ENCODE results near the gene CEP85L. TPM values are rescaled to one million over a fixed set of nuclear protein-coding genes. Genes with fewer than 3 reads are reported as not detected.

CEP85L gene
- polyA plus RNA-seq, 3 donors: 6.4 to 7.8 (median 6.6) TPM

DNA sequence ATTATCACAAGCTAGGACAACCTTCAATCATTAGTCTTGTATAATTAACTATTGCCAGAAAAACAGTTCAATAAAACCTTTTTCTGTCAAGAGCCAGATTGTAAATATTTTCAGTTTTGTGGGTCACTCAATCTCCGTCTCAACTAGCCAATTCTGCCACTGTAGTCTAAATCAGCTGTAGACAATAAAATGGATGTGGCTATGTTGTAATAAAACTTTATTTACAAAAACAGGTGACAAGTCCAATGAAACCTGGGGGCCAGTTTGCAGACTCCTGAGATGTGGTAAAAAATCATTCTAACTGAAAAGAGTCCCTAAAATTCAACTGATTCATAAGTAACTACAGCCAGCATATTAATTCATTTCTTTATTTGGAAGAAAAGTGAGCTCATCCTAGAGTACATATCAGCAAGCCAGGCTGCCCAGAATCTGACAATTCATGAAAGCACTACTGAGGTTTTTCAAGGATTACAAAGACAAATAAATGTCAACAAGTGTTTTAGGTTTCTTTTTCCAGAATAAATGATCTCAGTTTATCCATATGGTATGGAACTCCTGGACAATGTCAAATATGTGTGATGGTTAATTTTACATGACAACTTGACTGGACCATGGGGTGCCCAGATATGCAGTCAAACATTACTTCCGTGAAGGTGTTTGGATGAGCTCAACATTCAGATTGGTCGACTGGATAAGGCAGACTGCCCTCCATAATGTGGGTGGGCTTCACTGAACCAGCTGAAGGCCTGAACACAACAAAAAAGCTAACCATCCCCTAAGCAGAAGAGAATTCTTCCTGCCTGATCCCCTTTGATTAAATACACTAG, 15.3 kb downstream of the CEP85L start:
- DNase-seq (ENCODE audit: extremely low read depth in 1 of 11, low read depth in 9 of 11, low spot score in 4 of 11): no peak

DNA sequence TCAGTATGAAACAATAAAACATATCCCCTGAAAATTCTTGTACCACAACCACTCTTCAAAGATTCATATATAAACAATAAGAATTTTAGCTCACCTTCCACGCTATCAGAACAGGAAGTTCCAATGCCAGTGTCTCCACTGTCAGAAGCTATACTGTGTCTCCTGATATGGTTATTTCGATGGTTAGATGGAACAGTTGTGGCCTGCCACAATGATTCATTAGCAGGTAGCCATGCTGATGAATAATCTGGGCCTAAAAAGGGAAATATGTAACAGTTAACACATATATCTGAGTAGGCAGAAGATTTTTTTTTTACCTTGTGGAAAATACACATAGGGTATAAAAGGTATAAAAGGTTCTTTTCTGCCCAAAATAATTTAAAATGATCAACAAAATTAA, 19.0 kb downstream of the CEP85L start:
- no peak for DNase-seq (ENCODE audit: extremely low read depth in 1 of 11, low read depth in 9 of 11, low spot score in 4 of 11)

DNA sequence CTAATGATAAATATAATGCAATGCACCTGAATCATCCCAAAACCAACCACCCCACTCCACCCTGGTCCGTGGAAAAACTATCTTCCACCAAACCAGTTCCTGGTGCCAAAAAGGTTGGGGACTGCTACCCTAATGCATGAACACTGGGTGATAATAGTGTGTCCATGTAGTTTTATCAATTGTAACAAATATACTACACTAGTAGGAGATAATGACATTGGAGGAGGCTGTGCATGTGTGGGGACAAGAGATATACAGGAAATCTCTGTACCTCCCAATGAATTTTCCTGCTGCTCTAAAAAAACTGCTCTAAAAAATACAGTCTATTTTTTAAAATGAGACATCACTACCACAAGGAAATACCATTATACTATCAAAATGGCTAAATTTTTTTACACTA, 20.5 kb downstream of the CEP85L start:
- DNase-seq (ENCODE audit: extremely low read depth in 1 of 11, low read depth in 9 of 11, low spot score in 4 of 11): no peak

DNA sequence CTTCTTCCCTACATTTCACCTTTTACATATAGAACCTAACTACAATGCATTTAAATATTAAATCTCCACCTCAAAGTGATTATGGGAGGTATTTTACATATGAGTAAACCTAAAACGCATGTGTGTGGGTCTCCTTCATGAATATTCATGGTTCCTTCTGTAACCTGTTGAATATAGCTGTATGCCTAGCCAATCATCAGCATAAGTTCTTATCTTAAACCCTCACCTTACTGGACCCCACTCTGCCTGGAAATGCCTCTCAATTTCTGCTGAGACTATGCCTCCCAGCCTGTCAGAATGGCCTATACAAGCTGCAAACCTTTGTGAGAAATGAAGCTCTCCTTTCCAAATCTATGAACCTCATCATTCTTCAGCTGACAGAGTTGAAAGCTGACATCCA, 21.3 kb downstream of the CEP85L start:
- DNase-seq (ENCODE audit: extremely low read depth in 1 of 11, low read depth in 9 of 11, low spot score in 4 of 11): no peak

DNA sequence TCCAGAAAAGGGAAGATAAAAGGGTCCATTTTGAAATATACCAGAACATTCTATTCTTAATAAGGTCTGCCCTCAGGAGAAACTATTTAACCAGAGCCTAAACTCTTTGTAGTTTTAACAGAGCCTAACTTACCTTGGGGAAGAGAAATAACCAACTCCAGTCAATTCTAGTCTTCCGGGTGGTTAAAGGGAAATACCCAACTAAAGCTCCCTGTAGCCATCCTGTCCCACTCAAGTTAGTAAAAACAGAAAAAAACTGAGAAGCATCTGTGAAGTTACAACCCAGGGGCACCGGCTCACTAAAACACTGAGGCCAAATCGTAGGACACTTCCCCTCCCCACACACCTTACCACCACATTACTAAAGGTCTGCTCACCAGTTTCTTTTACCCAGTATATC, 23.7 kb downstream of the CEP85L start:
- DNase-seq (ENCODE audit: extremely low read depth in 1 of 11, low read depth in 9 of 11, low spot score in 4 of 11): no peak

DNA sequence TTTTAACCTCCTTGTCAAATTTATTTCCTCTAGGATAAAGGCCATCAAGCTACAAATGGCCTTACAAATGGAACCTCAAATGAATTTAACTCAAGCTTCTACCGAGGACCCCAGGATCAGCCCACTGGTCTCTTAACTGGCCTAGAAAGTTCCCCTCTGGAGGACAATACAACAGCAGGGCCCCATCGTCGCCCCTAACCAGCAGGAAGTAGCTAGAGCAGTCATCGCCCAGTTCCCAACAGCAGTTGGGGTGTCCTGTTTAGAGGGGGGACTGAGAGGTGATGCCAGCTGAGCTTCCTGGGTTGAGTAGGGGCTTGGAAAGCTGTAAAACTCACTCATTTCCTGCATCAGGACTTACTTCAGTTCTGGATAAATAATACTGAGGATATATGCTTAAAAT, 25.6 kb downstream of the CEP85L start:
- no peak for DNase-seq (ENCODE audit: extremely low read depth in 1 of 11, low read depth in 9 of 11, low spot score in 4 of 11)

DNA sequence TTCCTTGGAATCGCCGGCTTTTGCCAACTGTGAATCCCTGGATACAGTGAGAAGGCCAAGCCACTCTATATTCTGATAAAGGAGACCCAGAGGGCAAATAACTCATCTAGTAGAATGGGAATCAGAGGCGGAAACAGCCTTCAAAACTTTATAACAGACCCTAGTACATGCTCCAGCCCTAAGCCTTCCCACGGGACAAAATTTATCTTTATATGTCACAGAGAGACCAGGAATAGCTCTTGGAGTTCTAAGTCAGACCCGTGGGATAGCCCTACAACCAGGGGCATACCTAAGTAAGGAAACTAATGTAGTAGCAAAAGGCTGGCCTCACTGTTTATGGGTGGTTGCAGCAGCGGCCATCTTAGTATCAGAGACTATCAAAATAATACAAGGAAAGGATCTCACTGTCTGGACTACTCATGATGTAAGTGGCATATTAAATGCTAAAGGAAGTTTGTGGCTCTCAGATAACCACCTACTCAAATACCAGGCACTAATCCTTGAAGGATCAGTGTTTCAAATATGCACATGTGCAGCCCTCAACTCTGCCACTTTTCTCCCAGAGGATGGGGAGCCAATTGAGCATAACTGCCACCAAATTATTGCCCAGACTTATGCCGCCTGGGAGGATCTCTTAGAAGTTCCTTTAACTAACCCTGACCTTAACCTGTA, 29.5 kb downstream of the CEP85L start:
- no peak for DNase-seq (ENCODE audit: extremely low read depth in 1 of 11, low read depth in 9 of 11, low spot score in 4 of 11)

DNA sequence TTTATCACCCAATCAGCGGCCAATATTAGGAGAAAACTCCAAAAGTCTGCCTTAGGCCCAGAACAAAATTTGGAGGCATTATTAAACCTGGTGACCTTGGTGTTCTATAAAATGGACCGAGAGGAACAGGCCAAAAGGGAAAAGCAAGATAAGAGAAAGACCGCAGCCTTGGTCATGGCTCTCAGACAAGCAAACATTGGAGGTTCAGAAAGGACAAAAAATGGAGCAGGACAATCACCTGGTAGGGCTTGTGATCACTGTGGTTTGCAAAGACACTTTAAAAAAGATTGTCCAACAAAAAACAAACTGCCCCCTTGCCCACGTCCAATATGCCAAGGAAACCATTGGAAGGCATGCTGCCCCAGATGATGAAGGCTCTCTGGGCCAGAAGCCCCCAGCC, 31.2 kb downstream of the CEP85L start:
- no peak for DNase-seq (ENCODE audit: extremely low read depth in 1 of 11, low read depth in 9 of 11, low spot score in 4 of 11)

DNA sequence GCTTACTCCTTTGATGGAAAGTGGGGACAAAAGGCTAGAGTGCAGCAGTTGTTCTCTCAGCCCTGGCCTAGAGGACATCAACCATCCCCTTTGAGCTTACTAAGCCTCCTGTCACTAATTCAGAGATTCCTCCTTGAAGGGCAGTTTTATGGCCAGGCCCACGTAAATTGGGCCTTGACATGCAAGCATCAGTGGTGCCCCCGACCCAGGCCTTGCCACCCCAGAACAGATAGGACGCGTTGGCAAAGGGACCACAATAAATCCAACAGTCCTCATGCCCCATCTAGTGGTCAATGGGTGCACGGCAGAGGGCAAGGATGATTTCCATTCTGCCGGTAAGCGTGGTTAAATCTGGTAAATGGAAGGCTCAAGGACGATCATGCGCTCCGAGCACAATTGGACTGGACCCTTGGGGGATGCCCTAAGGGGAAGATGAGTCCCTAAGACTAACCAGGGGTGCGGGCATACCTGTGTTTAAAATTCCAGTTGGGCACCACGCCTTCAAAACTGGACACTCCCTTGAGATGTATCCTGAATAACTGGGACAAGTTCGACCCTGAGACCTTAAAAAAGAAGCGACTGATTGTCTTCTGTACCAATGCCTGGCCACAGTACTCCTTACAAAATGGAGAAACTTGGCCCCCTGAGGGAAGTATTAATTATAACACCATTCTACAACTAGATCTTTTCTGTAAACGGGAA, 32.6 kb downstream of the CEP85L start:
- peak in 6 of 11 donors; percentile 15 to 19 (median 18) for DNase-seq (ENCODE audit: extremely low read depth in 1 of 11, low read depth in 9 of 11, low spot score in 4 of 11)

DNA sequence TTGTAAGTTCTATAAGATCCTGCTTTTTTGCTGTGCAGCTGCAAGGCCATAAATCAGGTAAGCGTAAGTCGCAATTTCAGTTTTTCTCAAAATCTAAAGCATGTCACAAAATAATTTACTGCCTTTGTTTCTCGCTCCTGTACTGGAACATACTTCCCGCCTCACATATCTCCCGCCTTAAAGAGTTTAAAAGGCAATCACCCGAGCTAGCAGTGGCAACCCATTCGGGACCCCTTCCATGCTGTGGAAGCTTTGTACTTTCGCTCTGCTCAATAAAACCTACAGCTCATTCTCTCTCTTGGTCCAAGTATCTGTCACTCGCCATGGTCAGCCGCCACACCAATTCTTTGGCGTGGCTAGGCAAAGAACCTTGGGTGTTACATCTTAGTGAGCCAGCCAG, 34.0 kb downstream of the CEP85L start:
- peak; percentile 22 to 54 (median 39) for DNase-seq (ENCODE audit: extremely low read depth in 1 of 11, low read depth in 9 of 11, low spot score in 4 of 11)

DNA sequence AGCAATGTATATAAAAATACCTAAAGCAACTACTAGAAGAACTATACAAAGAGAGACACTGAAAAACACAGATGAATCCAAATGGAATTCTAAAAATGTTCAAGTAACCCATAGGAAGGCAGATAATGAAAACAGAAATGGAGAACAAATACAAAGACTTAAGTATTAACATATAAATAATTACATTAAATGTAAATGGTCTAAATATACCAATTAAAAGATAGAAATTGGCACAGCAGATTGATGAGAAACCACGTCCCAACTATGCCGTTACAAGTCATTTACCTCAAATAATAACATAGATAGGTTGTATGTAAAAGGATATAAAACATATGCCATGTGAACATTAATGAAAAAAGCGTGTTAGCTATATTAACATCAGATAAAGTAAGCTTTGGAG, 40.1 kb downstream of the CEP85L start:
- DNase-seq (ENCODE audit: extremely low read depth in 1 of 11, low read depth in 9 of 11, low spot score in 4 of 11): no peak

DNA sequence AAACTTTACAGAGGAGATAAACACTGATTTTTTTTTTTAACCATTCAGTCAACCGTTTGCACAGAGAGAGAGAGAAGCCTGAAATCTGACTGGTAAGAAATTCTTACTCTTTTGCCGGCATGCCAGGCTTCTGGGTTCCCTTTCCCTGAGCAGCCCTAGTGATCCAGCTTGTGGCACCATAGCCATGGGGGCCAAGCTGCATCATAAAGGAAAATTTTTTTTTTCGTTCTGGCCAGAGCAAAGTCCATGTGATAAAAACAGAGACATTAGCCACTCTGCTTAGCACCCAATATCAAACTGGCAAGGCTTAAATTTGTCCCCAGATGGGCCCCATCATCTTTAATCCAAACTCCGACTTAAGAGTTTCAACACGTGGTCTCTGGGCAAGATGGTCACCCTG, 44.5 kb downstream of the CEP85L start:
- no peak for DNase-seq (ENCODE audit: extremely low read depth in 1 of 11, low read depth in 9 of 11, low spot score in 4 of 11)

DNA sequence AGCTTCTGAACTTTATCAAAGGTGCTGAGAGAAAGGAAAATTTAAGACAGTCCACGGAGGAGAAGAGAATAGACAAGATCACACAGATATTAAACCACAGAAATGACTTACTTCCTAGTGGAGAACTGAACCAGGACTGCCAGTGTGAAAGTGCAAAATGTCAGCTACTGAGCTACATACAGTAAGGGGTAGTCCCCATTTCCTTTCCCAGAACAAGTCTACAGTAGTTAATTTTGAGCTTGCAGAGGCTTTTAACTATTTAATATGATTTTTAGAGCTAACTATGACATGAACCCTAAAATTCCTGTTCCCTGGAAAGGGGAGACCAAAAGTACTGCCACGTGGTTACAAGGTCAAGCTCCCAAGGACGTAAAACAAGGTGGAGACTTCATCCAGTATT, 45.1 kb downstream of the CEP85L start:
- no peak for DNase-seq (ENCODE audit: extremely low read depth in 1 of 11, low read depth in 9 of 11, low spot score in 4 of 11)

DNA sequence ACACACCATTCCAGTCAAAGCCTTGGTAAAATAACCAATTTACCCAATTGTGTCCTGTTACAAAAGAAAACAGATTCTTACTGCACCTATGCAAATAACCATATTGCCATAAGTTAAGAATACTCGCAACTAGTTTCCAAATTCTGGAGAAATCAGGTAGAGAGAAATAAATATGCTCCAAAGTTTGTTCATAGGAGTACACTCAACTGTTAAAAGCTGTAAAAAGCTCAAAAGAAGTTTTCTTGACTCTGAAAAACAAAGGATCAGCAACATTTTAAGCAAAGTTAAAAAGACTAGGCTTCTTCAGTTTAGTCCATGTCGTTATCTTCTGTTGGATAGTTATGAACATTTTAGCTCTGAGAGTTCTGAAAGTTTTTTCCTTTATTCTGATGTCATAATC, 48.0 kb downstream of the CEP85L start:
- DNase-seq (ENCODE audit: extremely low read depth in 1 of 11, low read depth in 9 of 11, low spot score in 4 of 11): no peak

DNA sequence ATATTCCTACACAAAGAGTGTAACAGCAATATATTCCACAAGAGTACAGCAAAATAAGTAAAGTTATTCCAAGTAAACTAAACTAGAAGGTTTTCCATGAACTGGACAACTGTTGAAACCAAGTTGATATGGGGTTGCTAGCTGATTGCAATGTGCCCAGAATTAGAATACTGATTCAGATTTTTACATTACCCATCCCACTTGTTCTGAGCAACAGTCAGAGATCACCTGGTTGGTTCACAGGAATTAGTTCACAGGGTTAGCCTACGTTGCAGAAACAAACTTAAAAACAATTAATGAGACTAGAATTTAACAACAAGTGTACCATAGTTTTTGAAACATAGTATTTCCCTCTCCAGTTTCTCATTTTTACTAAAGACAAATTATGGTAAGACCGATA, 49.1 kb downstream of the CEP85L start:
- no peak for DNase-seq (ENCODE audit: extremely low read depth in 1 of 11, low read depth in 9 of 11, low spot score in 4 of 11)

DNA sequence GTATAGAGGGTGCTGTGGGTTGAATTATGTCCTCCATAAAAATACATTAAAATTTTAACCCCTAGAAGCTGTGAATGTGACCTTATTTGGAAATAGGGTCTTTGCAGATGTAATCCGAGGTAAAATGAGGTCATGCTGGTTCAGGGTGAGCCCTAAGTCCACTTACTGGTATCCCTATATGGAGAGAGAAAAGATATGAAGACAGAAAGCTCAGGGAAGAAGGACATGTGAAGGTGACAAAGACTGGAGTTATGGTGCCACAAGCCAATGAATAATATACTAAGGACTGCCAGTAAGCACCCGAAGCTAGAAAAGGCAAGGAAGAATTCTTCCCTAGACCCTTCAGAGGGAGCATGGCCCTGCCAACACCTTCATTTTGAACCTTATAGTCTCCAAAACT, 53.1 kb downstream of the CEP85L start:
- DNase-seq (ENCODE audit: extremely low read depth in 1 of 11, low read depth in 9 of 11, low spot score in 4 of 11): no peak

DNA sequence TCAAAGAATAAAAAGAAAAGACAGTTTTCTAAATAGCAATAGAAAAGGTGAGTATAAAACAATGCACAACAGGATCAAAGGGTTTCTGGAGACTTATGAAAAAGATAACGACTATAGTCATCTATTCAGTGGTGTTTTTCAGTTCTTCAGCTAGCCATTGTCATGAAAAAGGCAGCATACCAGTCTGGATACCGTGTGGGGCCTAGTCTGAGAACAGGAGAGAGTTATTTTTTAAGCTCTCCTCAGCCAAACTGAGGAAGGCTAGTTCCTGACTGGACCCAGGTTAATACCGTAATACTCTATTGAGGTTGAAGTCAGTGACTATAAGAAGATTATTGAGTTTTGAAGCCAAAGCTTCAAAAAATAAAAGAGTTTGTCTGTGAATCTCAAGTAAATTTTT, 53.8 kb downstream of the CEP85L start:
- DNase-seq (ENCODE audit: extremely low read depth in 1 of 11, low read depth in 9 of 11, low spot score in 4 of 11): no peak

DNA sequence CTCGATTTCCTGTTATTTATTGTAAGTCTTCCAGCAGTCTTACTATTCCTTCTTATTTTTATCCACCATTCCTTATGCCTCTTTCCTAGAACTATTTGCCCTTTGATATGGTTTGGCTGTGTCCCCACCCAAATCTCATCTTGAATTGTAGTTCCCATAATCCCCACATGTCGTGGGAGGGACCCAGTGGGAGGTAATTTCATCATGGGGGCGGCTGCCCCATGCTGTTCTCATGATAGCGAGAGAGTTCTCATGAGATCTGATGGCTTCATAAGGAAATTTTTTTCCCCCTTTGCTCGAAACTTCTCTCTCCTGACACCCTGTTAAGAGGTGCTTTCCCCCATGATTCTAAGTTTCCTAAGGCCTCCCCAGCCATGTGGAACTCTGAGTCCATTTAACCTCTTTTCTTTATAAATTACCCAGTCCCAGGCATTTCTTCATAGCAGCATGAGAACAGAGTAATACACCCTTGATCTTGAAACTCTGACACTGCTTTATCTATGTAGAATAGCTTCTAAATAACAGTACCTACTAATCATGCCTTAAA, 54.5 kb downstream of the CEP85L start:
- no peak for DNase-seq (ENCODE audit: extremely low read depth in 1 of 11, low read depth in 9 of 11, low spot score in 4 of 11)

DNA sequence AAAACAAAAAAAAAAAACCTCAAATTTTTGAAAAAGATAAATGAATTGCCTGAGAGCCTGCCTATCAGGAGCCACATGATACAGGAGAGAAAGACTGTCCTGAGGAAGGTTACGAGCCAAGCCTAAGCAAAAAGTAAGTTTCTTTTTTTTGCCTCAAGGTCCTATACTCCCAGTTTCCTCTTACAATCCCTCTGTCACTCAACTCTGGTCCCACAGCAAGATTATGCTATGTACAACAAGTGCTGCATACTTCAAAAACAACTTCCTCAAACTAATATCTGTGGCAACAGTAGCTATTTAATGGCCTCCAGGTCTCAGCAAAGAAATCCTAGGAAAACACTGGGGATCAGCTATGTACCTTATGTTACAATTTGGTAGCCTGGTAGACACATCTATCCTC, 56.5 kb downstream of the CEP85L start:
- DNase-seq (ENCODE audit: extremely low read depth in 1 of 11, low read depth in 9 of 11, low spot score in 4 of 11): no peak

DNA sequence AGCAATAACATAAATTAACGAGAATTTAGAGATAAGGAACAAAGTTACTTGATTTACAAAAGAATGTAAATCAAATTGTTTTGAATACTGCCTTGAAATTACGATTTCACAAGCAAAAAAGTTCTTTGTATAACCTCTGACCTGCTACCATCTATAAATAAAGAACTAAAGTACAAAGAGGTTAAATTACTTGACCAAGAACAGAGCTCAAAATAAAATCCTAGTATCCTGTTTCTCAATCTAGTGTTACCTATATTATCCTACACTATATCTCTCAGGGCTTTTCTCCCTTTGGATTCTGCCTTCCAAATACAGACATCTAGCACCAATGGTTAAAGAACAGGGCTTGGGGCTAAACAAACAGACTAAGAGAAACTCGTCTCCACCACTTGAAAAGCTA, 59.5 kb downstream of the CEP85L start:
- DNase-seq (ENCODE audit: extremely low read depth in 1 of 11, low read depth in 9 of 11, low spot score in 4 of 11): no peak

Data from renal cortex interstitium (tissue), 11 donors.